Left lobe of liver (tissue), 2 donors: ENCODE measurements around the gene CLBA1. TPM values are rescaled to one million over a fixed set of nuclear protein-coding genes. Genes with fewer than 3 reads are reported as not detected.

Experiments used
- ATAC-seq: fragments of 200-7000 bp; cut with Tn5 transposase; one replicate; pipeline ENCODE4 v1.9.1; 2020; ENCODE audit warnings: mild to moderate bottlenecking, moderate library complexity
- DNase-seq: peaks from one replicate; pipeline ENCODE4 v3.0.0-alpha.2; 2020; ENCODE audit warnings: low spot score
- total RNA-seq: library from RNA; stranded (reverse); gene quantifications from one replicate; pipeline ENCODE4 v1.2.1, GENCODE V29; 2021
- donor health status: DM: no; HTN: no; CAD: no; lungs with moderate emphysema.
- donor health status: DM: no; HTN: yes; CAD: no.

The CLBA1 gene
- total RNA-seq, 1 donor from 2014 or later, result 2.2 TPM

DNA sequence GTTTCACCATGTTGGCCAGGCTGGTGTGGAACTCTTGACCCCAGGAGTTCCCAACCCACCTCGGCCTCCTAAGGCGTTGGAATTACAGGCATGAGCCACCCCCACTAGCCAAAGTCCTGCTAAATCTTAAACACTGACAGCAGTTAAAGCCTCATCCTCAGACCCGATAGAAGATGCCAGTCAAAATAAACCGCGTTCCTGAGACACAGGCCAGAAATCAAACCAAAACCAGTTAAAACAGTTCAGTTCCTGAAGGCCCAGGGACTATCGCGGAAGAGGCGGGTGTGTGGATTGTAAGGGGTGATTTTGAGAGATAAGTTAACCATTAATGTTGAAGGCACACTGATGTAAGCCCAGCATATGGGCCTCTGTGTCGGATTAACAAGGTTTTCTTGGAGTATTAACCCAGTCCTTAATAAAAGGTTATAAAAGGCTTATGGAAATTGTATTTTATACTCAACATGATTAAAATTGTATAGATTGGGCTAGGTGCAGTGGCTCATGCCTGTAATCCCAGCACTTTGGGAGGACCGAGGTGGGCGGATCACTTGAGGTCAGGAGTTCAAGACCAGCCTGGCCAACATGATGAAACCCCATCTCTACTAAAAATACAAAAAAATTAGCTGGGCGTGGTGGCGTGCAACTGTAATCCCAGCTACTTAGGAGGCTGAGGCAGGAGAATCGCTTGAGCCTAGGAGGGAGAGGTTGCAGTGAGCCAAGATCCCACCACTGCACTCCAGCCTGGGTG, 54.0 kb downstream of the CLBA1 start:
- no peak for DNase-seq
- ATAC-seq, result no peak

DNA sequence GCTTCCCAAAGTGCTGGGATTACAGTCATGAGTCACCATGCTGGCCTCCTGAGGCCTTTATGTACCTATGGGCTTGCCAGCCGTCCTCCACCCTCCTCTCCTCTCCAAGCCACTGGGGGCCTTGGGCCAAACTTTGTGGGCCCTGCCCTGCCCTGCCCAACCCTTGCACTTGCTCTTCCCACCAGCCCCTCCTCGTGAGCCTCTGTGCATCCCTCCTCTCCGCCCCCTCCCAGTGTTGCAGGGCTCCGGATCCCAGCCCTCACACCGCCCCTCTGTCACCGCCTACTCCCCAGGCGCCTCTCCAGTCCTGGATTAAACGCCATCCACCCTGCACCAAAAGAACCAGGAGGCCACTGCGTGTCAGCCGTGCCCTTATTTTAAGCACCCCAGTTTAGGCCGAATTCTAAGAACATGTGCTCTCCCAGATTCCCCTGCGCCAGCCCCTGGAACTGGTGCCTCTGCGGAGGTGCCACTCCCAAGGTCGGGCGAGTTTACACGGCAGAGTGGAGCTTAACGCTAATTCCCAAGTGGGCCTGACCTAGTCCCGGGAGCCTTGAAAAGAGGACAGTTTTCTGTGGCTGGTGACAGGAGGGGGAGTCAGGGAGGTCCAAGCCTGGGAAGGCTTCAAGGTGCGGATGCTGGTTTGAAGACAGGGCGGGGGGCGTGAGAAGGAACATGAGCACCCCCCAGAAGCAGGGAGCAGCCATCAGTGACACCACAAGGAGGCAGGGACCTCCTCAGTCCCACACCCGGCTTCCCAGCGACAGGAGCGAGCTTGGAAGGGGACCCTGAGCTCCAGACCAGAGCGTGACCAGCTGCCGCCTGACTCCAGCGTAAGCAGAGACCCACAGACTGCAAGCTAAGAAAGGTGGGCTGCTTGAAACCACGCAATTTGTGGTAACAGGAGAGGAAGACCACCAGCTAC, 56.5 kb downstream of the CLBA1 start:
- DNase-seq (no peak), ATAC-seq (no peak)

DNA sequence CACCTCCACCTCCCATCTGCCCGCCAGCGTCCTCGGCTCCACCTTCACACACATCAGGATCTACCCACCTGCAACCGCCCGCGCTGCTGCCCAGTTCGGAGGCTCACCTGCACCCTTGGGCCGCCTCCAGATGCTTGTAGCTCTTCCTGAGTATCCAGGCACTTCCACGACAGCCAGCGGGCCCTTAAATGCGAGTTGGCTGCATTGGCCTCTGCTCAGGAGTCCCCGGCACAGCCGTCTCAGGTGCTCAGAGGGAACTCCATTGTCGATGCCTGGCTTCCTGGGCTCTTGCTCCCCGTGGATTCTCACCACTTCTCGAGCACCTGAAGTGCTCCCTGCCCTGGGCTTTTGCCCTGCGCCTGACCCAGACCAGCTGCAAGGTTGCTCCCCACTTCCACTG, 57.2 kb downstream of the CLBA1 start:
- ATAC-seq, result no peak

DNA sequence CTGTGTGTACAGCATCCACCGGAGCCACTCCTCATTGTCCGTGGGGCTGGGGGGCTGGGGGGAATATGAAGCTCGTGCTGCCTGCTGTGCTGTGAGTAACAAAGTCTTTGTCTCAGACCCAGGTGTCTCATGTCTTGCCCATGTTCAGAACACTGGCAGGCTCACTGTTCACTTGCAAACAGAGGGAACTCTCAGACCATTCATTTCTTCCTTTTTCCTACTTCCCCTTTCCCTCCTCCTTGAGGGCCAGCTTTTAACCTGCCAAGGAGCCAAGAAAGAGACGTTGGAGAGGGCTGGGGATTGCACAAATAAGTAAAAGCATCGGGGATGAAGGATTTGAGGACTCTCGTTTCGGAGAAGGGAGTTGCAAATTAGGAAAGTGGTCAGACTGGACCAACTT, 58.1 kb downstream of the CLBA1 start:
- ATAC-seq (no peak), DNase-seq (no peak)

More for the DNA sequence above, 57.2 kb downstream of the CLBA1 start:
- no peak for DNase-seq

Other genes starting within 250 kb of the CLBA1 start
- 50.3 TPM for gene SIVA1, start 232.6 kb upstream of the CLBA1 start, total RNA-seq
- gene AKT1, start 190.0 kb upstream of the CLBA1 start, total RNA-seq, result 90.1 TPM
- gene ZBTB42, start 184.7 kb upstream of the CLBA1 start, total RNA-seq, result 4.9 TPM
- gene CEP170B, start 120.5 kb upstream of the CLBA1 start, total RNA-seq, result 22.9 TPM
- not detected for gene PLD4, start 60.9 kb upstream of the CLBA1 start, total RNA-seq
- gene AHNAK2, start 7.4 kb upstream of the CLBA1 start, total RNA-seq, result 5.5 TPM
- 1.4 TPM for gene CDCA4, start 35.3 kb downstream of the CLBA1 start, total RNA-seq
- gene GPR132, start 79.6 kb downstream of the CLBA1 start, total RNA-seq, result 0.40 TPM
- gene JAG2, start 183.0 kb downstream of the CLBA1 start, total RNA-seq, result 1.3 TPM
- gene NUDT14, start 195.5 kb downstream of the CLBA1 start, total RNA-seq, result 11.5 TPM